GM21390 (cell line): ENCODE data around the gene RNF43.
A peak's percentile ranks its signal among the peaks of the same experiment; 100 is the strongest.

Experiments
- ATAC-seq: cut with Tn5 transposase; IDR thresholded peaks from one replicate; pipeline ENCODE4 v1.9.1; 2021; ENCODE audit not compliant: unreplicated experiment

Gene RNF43

GRCh38 chr17:58382872-58383242 is 34.5 kb downstream of the RNF43 start:
- no peak for ATAC-seq

- ATAC-seq = peak; percentile 67
These were observed 35.0 kb downstream of the RNF43 start for GRCh38 chr17:58382108-58382871.

- ATAC-seq = no peak
These were observed 36.0 kb downstream of the RNF43 start for GRCh38 chr17:58381124-58382035.

GRCh38 chr17:58380207-58381123 is 36.9 kb downstream of the RNF43 start:
- ATAC-seq = no peak

- ATAC-seq = no peak
These were observed 37.9 kb downstream of the RNF43 start for GRCh38 chr17:58379511-58379824.

GRCh38 chr17:58378733-58379510 is 38.4 kb downstream of the RNF43 start:
- ATAC-seq = no peak

- ATAC-seq = no peak
These were observed 39.7 kb downstream of the RNF43 start for GRCh38 chr17:58377661-58378060.

- ATAC-seq = no peak
These were observed 40.2 kb downstream of the RNF43 start for GRCh38 chr17:58377093-58377601.

GRCh38 chr17:58376472-58377000 is 40.8 kb downstream of the RNF43 start:
- no peak for ATAC-seq

- no peak for ATAC-seq
These were observed 41.5 kb downstream of the RNF43 start for GRCh38 chr17:58375811-58376210.

- ATAC-seq = no peak
These were observed 42.1 kb downstream of the RNF43 start for GRCh38 chr17:58375256-58375655.

GRCh38 chr17:58373923-58374322 is 43.4 kb downstream of the RNF43 start:
- ATAC-seq = no peak

GRCh38 chr17:58373003-58373402 is 44.3 kb downstream of the RNF43 start:
- no peak for ATAC-seq

- no peak for ATAC-seq
These were observed 45.9 kb downstream of the RNF43 start for GRCh38 chr17:58371300-58371950.

- ATAC-seq = no peak
These were observed 46.6 kb downstream of the RNF43 start for GRCh38 chr17:58370716-58371115.

GRCh38 chr17:58370309-58370708 is 47.0 kb downstream of the RNF43 start:
- ATAC-seq = no peak

- no peak for ATAC-seq
These were observed 47.9 kb downstream of the RNF43 start for GRCh38 chr17:58369214-58370031.

GRCh38 chr17:58368860-58369213 is 48.5 kb downstream of the RNF43 start:
- ATAC-seq = no peak
